Gastroesophageal sphincter (tissue), 3 donors: ENCODE measurements around the gene HIVEP2.

ENCODE experiments used
- CTCF ChIP-seq, 4 experiments: fragments of 200-600 bp in 2 of 4; fragments of 450-650 bp in 2 of 4; sonication (generic) in 1 of 4; IDR thresholded peaks; one replicate each; pipeline ENCODE4 v1.5.1; 2017 to 2019; ENCODE audit warnings: antibody characterized with exemption in 4 of 4, mild to moderate bottlenecking in 2 of 4, moderate library complexity in 2 of 4
- EP300 ChIP-seq: sonication (generic); formaldehyde crosslinking; IDR thresholded peaks from one replicate; pipeline ENCODE4 v1.6.1; 2017; ENCODE audit warnings: antibody characterized with exemption, mild to moderate bottlenecking

GRCh38 chr6:142938510-142938909, 6.5 kb downstream of the HIVEP2 start:
- TF ChIP-seq CTCF (IDR thresholded peaks at IDR 0.05) (no peak), EP300 (no peak)
